ENCODE data around the gene SYTL3. TPM values are rescaled to one million over a fixed set of nuclear protein-coding genes. Genes with fewer than 3 reads are reported as not detected.

Gene SYTL3
- total and polyA plus RNA-seq, 2 experiments from 2014 or later, result 0.07 TPM; not detected in 1

DNA sequence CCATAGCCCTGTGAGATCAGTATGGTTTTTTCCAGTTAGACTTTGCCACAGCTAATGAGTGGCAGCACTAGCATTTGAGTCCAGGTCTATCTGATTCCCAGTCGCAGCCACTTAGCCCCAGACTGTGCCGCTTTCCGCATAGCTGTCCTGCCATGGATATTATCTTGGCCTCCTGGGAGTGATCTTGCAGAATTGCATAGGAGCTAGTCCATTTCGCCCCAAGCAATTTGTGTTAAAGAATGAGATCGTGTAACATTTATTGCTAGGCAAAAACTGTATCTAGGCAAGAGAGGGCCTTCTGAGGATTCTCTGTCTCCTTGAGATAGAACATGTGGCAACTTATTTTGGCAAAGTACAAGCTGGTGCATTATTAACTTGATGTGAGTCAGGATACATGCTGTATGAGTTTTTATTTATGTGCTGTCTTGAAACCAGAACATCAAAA, 95.2 kb downstream of the SYTL3 start:
- Histone ChIP-seq H3K4me3 (no peak overlapping the region), H3K9me2 (ENCODE audit: insufficient read depth) (no peaks in the 10 kb centered on the region), H3K27me3 (ENCODE audit: insufficient read depth) (no peaks in the 10 kb centered on the region), H3K36me3 (ENCODE audit: insufficient read depth) (peaks cover 4% of the 10 kb centered on the region; the same call in 1 of the 2 replicates), H2AFZ (no peak overlapping the region), H3K4me2 (no peak overlapping the region), H3F3A (replicated peaks; ENCODE audit: low read depth) (no peaks in the 10 kb centered on the region), H3K4me1 (ENCODE audit: insufficient read depth) (no peaks in the 10 kb centered on the region), H3K79me2 (replicated peaks; ENCODE audit: insufficient read depth) (no peaks in the 10 kb centered on the region), H3K27ac (ENCODE audit: low read depth) (no peak overlapping the region; the same call in 1 of the 2 replicates), H4K20me1 (replicated peaks; ENCODE audit: insufficient read depth) (no peaks in the 10 kb centered on the region)
- ATAC-seq, result no peak
- TF ChIP-seq ZNF331 (CRISPR knock-in tag; IDR thresholded peaks at IDR 0.05; ENCODE audit: low read depth), result no peak
- TF ChIP-seq, protein P1, sequence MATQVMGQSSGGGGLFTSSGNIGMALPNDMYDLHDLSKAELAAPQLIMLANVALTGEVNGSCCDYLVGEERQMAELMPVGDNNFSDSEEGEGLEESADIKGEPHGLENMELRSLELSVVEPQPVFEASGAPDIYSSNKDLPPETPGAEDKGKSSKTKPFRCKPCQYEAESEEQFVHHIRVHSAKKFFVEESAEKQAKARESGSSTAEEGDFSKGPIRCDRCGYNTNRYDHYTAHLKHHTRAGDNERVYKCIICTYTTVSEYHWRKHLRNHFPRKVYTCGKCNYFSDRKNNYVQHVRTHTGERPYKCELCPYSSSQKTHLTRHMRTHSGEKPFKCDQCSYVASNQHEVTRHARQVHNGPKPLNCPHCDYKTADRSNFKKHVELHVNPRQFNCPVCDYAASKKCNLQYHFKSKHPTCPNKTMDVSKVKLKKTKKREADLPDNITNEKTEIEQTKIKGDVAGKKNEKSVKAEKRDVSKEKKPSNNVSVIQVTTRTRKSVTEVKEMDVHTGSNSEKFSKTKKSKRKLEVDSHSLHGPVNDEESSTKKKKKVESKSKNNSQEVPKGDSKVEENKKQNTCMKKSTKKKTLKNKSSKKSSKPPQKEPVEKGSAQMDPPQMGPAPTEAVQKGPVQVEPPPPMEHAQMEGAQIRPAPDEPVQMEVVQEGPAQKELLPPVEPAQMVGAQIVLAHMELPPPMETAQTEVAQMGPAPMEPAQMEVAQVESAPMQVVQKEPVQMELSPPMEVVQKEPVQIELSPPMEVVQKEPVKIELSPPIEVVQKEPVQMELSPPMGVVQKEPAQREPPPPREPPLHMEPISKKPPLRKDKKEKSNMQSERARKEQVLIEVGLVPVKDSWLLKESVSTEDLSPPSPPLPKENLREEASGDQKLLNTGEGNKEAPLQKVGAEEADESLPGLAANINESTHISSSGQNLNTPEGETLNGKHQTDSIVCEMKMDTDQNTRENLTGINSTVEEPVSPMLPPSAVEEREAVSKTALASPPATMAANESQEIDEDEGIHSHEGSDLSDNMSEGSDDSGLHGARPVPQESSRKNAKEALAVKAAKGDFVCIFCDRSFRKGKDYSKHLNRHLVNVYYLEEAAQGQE (IDR thresholded peaks at IDR 0.05; ENCODE audit: unreplicated experiment), result no peak
- peaks cover 2% of the 10 kb centered on the region; the same call in 1 of the 3 replicates for H3K9me3 Mint-ChIP-seq
- no peaks in the 10 kb centered on the region for H3K36me3 Mint-ChIP-seq (ENCODE audit: low read depth)
- no peak for DNase-seq (ENCODE audit: low spot score)
- H3K27ac Mint-ChIP-seq, result no peak overlapping the region
- no peak overlapping the region for H3K4me3 Mint-ChIP-seq
- H3K4me1 Mint-ChIP-seq, result no peaks in the 10 kb centered on the region
- H3K27me3 Mint-ChIP-seq (ENCODE audit: insufficient read depth, low read depth, poor library complexity), result peaks cover 2% of the 10 kb centered on the region

DNA sequence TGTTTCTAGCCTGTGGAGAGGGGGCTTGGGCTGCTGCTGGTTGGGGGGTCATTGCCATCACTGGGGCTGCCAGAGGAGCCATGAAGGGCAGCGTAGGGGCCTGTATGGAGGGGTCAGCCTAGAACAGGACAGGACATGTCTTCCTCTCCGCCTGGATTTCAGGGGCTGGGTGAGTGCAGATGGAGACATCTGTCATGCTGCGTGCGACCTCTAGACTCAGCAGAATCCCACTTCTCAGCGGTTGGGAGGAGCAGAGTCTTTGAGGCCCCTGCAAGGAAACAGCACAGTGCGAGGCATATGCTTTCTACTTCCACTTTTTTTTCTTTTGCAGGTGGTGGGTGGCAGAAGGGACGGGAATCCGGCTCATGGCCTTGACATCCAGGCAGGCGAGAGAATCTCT, 101.4 kb downstream of the SYTL3 start:
- Histone ChIP-seq H3K27me3 (ENCODE audit: insufficient read depth) (no peaks in the 10 kb centered on the region), H4K20me1 (replicated peaks; ENCODE audit: insufficient read depth) (no peaks in the 10 kb centered on the region), H3K9me2 (ENCODE audit: insufficient read depth) (no peaks in the 10 kb centered on the region), H3K79me2 (replicated peaks; ENCODE audit: insufficient read depth) (no peaks in the 10 kb centered on the region), H2AFZ (peak overlapping the region; percentile 66), H3K36me3 (ENCODE audit: insufficient read depth) (no peaks in the 10 kb centered on the region), H3K4me3 (no peak overlapping the region), H3K4me1 (ENCODE audit: insufficient read depth) (peaks cover 8% of the 10 kb centered on the region), H3K27ac (ENCODE audit: low read depth) (no peak overlapping the region), H3F3A (replicated peaks; ENCODE audit: low read depth) (peaks cover 7% of the 10 kb centered on the region; the same call in 1 of the 2 replicates), H3K4me2 (no peak overlapping the region)
- no peak overlapping the region for H3K4me3 Mint-ChIP-seq
- H3K27me3 Mint-ChIP-seq (ENCODE audit: insufficient read depth, low read depth, poor library complexity), result peaks cover 10% of the 10 kb centered on the region
- peaks cover 4% of the 10 kb centered on the region; the same call in 2 of the 3 replicates for H3K4me1 Mint-ChIP-seq
- no peaks in the 10 kb centered on the region for H3K36me3 Mint-ChIP-seq (ENCODE audit: low read depth)
- H3K27ac Mint-ChIP-seq, result no peak overlapping the region
- no peak for DNase-seq (ENCODE audit: low spot score)
- no peaks in the 10 kb centered on the region; the same call in 2 of the 3 replicates for H3K9me3 Mint-ChIP-seq
- ATAC-seq, result peak; percentile 16; the same call in 2 of the 3 replicates
- TF ChIP-seq, protein P1 (IDR thresholded peaks at IDR 0.05; ENCODE audit: unreplicated experiment), result no peak
